GM10266 (cell line): ENCODE measurements around the gene NDUFS7.

ENCODE experiments used
- DNase-seq: peaks from one replicate; pipeline ENCODE4 v3.0.0; 2012; ENCODE audit errors: extremely low spot score
- CTCF ChIP-seq: IDR thresholded peaks from 2 replicates; pipeline ENCODE4 v1.5.1; 2012; ENCODE audit warnings: mild to moderate bottlenecking, low read depth; ENCODE audit not compliant: control insufficient read depth, insufficient read depth; ENCODE audit errors: missing control alignments

Gene NDUFS7

GRCh38 chr19:1379961-1380489 is 3.7 kb upstream of the NDUFS7 start:
- no peak for TF ChIP-seq CTCF
- DNase-seq: no peak

- no peak for DNase-seq
- no peak for TF ChIP-seq CTCF
These were observed 1.5 kb upstream of the NDUFS7 start for GRCh38 chr19:1382250-1382649.

DNA sequence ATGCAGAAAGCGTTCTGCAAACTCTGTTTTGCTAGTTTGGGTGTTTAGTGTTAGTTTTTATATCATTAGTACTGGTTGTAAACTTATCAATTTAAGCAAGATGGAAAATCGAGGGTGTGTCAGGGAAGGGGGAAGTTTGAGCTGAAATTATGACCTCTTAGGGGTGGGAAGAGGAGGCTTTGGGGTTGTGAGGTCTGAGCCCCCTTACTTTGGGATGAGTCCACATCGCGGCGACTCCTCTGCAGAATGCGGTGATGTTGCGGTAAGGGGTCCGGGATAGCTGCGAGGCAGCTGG is 743 bp upstream of the NDUFS7 start:
- TF ChIP-seq CTCF: no peak
- DNase-seq: no peak

DNA sequence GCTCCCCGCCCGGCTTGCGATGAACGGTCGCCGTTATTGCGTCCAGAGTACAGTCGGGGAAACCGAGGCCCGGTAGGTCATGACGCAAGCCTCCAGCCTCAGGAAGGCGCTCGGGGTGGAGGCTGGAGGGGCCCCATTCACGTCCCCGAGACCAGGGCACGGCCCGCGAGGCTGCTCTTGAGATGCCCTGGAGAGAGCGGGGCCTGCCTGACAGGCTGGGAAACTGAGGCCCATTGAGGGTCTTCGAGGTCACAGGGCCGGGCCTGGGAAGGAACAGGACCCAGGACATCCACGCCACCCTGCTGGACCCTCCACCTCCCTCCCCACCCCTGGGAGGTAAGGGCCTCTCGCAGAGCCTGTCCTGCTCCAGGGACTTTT is 367 bp downstream of the NDUFS7 start:
- DNase-seq: no peak
- TF ChIP-seq CTCF: no peak

DNA sequence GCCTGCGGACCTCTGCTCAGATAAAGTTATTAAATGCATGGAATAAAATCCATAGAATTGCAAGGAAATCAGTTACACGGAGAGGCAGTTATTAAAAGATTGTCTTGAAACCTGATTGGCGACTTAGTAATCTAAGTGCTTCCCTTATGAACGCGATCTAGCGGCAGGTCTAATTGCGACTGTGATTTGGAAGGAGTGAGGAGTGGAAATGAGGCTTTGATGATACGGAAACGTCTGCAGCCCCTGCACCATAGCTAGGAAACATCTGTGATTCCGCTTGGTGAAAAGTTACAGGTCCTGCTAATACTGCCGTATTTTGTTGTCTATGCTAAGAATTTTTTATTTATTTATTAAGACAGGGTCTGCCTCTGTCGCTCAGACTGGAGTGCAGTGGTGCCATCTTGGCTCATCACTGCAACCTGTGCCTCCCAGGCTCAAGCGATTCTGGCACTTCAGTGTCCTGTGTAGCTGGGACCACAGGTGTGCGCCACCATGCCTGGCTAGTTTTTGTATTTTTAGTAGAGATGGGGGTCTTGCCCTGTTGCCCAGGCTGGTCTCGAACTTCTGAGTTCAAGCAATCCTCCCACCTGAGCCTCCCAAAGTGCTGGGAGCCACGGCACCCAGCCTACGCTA is 887 bp downstream of the NDUFS7 start:
- no peak for TF ChIP-seq CTCF
- DNase-seq: no peak

DNA sequence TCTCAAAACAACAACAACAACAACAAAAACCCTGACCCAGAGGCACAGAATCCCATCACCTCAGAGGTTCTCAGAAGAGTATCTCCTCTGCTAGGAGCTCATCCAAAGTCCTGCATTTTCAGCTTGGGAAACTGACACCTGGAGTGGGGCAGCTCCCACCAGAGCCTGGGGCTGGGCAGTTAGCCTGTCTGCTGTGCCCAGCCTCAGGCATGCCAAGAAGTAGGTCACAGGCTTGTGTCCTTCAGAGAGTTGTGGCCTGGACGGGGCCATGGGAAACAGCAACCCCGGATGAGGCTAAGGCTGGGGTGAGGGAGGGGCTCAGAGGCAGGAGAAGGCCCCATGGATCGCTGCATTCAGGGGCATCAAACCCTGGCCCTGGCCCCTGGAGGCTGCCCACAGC is 2.1 kb downstream of the NDUFS7 start:
- no peak for TF ChIP-seq CTCF
- no peak for DNase-seq

GRCh38 chr19:1386945-1387683 is 3.4 kb downstream of the NDUFS7 start:
- DNase-seq: no peak
- no peak for TF ChIP-seq CTCF
